IPS-20b (cell line): ENCODE measurements around the gene POFUT2.

ENCODE experiments used
- H3K27ac ChIP-seq: one replicate; pipeline ENCODE4 v1.5.1; 2013; ENCODE audit warnings: low read length
- H3K27me3 ChIP-seq: 2 replicates; pipeline ENCODE4 v1.6.1; 2013; ENCODE audit warnings: mild to moderate bottlenecking, low read length, inconsistent platforms; ENCODE audit not compliant: insufficient read depth
- H3K36me3 ChIP-seq: 2 replicates; pipeline ENCODE4 v1.6.1; 2013; ENCODE audit warnings: low read depth, mild to moderate bottlenecking, inconsistent platforms, low read length, moderate library complexity; ENCODE audit not compliant: insufficient read depth
- H3K4me1 ChIP-seq: 2 replicates; pipeline ENCODE4 v1.6.1; 2013; ENCODE audit warnings: mild to moderate bottlenecking, control low read depth, inconsistent platforms, low read length, moderate library complexity; ENCODE audit not compliant: insufficient read depth
- H3K4me3 ChIP-seq: 2 replicates; pipeline ENCODE4 v1.5.1; 2013; ENCODE audit warnings: mild to moderate bottlenecking, low read length, inconsistent platforms
- H3K9ac ChIP-seq: 2 replicates; pipeline ENCODE4 v1.6.1; 2013; ENCODE audit warnings: low read depth, mild to moderate bottlenecking, inconsistent platforms, low read length, moderate library complexity
- H3K9me3 ChIP-seq: 2 replicates; pipeline ENCODE4 v1.6.1; 2013; ENCODE audit warnings: mild to moderate bottlenecking, low read depth, low read length, inconsistent platforms; ENCODE audit not compliant: insufficient read depth

The POFUT2 gene

GRCh38 chr21:45306453-45306831 lies 18.7 kb upstream of the POFUT2 start:
- Histone ChIP-seq H3K9ac (no peak overlapping the region), H3K27me3 (no peaks in the 10 kb centered on the region), H3K36me3 (no peaks in the 10 kb centered on the region), H3K4me1 (no peaks in the 10 kb centered on the region), H3K9me3 (no peaks in the 10 kb centered on the region), H3K4me3 (no peak overlapping the region), H3K27ac (no peak overlapping the region)

DNA sequence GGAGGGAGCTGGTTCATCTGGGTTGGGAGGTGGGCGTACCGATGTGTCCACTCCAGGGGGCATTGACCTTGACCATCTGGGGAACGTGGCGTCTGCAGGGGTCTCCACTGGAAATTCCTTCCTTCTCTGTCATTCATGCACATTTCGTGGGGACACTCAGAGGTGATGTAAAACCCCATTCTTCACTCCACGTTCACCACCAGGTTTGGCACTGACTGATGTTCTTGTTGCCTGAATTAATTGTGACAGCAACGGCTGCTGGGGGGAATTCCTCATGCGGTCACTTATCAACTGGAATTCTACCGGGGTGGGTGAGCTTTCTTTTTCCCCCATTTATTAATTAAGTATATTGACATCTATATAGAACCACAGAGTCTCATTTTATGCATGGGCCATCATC lies 18.1 kb upstream of the POFUT2 start:
- no peak overlapping the region for H3K9ac ChIP-seq
- no peaks in the 10 kb centered on the region for H3K4me1 ChIP-seq
- H3K36me3 ChIP-seq = no peaks in the 10 kb centered on the region
- no peak overlapping the region for H3K27ac ChIP-seq
- no peaks in the 10 kb centered on the region for H3K27me3 ChIP-seq
- H3K9me3 ChIP-seq = no peaks in the 10 kb centered on the region
- no peak overlapping the region for H3K4me3 ChIP-seq

GRCh38 chr21:45304945-45305344 lies 17.2 kb upstream of the POFUT2 start:
- H3K36me3 ChIP-seq = no peaks in the 10 kb centered on the region
- no peak overlapping the region for H3K4me3 ChIP-seq
- no peak overlapping the region for H3K27ac ChIP-seq
- H3K9me3 ChIP-seq = no peaks in the 10 kb centered on the region
- no peak overlapping the region for H3K9ac ChIP-seq
- no peaks in the 10 kb centered on the region for H3K27me3 ChIP-seq
- H3K4me1 ChIP-seq = no peaks in the 10 kb centered on the region

DNA sequence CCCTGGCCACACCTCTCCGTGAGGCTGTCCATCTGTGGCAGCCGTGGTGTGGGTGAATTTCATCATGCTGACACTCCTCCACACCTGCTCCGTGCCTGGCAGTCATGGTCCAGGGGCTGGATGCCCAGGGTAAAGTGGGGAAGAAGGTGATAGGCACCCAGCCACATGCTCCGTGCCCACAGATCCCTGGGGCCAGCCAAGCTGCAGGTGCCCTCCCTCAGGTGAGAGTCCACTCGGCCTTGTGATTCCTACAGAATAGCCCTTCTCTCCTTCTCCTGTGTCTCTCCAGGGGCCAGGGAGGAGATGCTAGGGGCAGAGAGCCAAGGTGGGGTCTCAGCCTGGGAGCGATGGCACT lies 16.8 kb upstream of the POFUT2 start:
- no peaks in the 10 kb centered on the region for H3K36me3 ChIP-seq
- H3K4me3 ChIP-seq = no peak overlapping the region
- H3K27ac ChIP-seq = no peak overlapping the region
- no peaks in the 10 kb centered on the region for H3K27me3 ChIP-seq
- H3K4me1 ChIP-seq = no peaks in the 10 kb centered on the region
- no peak overlapping the region for H3K9ac ChIP-seq
- no peaks in the 10 kb centered on the region for H3K9me3 ChIP-seq

DNA sequence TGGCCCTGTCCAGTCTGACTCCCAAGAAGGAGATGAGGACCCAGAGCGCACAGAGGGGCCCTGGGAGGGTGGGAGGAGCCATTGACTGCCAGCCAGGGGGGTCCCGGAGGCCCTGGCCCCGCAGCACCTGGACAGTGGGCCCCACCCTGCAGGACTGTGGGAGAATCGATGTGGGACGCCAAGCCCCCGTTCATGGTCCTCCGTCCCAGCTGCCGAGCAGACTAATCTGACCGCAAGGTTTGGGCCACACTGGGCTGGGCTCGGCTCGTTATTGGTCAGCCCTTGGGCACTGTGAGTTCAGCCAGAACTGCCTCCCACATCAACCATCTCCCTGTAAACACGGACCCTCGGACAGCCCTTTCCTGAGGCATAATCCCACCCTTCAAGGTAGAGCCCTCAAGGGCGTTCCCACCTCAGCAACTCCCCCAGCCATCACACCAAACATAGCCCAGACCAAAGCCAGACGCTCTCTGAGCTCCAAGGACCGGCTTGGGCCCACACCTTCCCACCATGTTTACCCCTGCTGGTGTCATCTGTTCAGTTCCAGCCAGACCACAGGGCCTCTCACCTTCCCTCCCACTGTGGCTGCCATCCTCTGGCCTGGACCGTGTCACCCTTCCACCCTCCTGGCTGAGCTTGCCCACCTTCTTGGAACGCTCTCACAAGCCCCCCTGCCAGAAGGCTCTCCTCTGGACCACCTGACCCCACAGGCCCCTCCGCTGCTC lies 16.2 kb upstream of the POFUT2 start:
- no peaks in the 10 kb centered on the region for H3K4me1 ChIP-seq
- no peaks in the 10 kb centered on the region for H3K36me3 ChIP-seq
- no peak overlapping the region; the same call in 1 of the 2 replicates for H3K9ac ChIP-seq
- no peaks in the 10 kb centered on the region for H3K27me3 ChIP-seq
- H3K27ac ChIP-seq = no peak overlapping the region
- H3K9me3 ChIP-seq = no peaks in the 10 kb centered on the region
- no peak overlapping the region for H3K4me3 ChIP-seq

DNA sequence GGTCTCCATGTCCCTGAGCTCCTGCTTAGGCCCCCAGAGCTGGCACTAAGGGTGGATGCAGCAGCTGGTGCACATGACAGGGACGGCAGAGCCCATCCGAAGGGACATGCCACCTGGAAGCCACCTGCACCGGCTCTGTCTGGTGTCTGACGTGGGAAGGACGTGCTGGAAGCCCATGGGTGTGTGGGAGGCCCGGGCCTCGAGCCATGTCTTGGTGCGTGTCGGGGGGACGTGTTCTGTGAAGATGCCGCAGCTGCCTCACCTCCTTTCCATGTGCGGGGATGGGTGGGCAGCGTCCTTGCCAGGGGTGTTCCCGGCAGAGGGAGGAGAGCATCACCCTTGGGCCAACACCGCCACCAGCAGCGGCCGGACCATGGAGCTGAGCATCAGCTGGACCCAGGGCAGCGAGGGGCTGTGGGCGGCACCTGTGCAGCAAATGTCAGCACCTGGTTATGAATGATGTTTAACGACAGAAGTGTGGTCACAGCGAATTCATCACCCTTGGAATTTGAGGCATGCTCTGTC lies 15.5 kb upstream of the POFUT2 start:
- H3K27ac ChIP-seq = no peak overlapping the region
- H3K4me3 ChIP-seq = no peak overlapping the region
- H3K9ac ChIP-seq = no peak overlapping the region
- H3K9me3 ChIP-seq = no peaks in the 10 kb centered on the region
- H3K27me3 ChIP-seq = no peaks in the 10 kb centered on the region
- no peaks in the 10 kb centered on the region for H3K4me1 ChIP-seq
- no peaks in the 10 kb centered on the region for H3K36me3 ChIP-seq

DNA sequence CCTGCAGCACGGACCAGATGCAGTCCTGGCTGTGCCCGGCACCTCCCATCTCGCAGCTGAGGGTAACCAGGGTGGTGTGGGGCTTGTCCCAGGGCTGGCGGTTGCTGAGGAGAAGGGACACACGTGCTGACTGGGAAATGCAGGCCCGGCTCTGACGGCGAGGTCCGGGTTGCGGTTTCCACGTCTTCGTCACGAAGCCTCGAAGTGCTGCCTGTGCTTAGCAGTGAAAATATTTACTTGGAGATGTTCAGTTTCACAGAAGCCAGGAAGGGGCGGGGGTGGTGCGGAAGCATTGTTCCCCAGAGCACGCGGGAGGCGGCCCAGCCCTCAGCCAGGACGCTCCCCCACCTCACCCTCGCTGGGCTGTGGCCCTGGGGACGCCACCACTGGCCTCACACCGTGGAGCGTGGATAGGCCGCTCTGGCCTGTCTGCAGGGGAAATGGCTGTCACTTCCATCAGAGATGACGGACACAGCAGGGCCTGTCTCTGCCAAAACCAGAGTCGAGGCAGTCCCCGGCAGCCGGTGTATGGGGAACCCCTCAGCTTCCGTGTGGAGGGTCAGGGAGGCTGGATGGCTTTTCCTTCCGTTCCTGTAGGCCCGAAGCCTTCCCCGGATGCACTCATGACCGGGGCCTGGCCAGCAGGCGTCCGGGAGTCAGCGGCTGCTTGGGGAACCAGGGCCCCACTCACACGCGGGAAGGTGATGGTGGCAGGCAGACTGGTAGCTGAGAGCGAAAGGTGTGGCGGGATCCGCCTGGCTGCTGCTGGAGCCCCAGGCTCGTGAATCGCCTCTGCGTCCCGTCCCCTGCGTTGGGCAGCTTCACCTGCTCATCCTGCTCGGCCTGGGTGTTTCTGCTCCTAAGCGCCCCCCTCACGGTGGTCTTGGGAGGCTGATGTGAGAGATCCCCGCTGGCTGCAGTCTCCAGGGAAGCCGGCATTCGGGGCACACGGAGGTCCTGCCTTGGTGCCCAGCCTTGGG lies 14.7 kb upstream of the POFUT2 start:
- Histone ChIP-seq H3K9me3 (no peaks in the 10 kb centered on the region), H3K27ac (no peak overlapping the region), H3K27me3 (no peaks in the 10 kb centered on the region), H3K9ac (no peak overlapping the region), H3K4me3 (no peak overlapping the region), H3K4me1 (no peaks in the 10 kb centered on the region), H3K36me3 (no peaks in the 10 kb centered on the region)

DNA sequence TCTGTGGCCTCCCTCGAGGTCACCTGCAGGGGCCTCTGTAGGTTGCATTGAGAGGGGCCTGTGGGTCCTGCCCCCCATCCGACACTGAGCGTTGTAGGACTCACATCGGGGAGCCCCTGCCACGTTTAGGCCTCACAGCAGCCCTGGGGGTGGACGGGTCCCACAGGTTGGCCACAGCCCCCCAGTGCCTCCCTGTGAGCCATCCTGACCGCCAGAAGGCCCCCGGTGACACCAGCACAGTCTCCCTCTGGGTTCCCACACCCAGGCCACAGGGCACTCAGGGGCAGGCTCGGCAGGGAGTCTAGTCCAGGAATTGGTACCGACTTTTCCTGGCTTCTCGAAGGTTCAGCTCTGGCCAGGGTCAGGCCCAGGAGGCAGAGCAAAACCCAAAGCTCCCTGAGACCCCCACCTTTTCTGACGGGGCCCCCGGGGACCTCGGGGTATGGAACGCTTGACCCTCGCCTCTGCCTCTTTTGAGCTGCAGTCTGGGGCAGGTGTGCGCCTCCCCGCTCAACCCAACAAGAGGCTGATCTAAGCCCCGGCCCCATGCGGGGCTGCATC lies 13.9 kb upstream of the POFUT2 start:
- H3K4me3 ChIP-seq = no peak overlapping the region
- H3K27ac ChIP-seq = no peak overlapping the region
- H3K27me3 ChIP-seq = no peaks in the 10 kb centered on the region
- no peaks in the 10 kb centered on the region for H3K9me3 ChIP-seq
- no peaks in the 10 kb centered on the region for H3K36me3 ChIP-seq
- no peaks in the 10 kb centered on the region for H3K4me1 ChIP-seq
- no peak overlapping the region for H3K9ac ChIP-seq

- H3K4me3 ChIP-seq = no peak overlapping the region
- no peak overlapping the region for H3K27ac ChIP-seq
- H3K4me1 ChIP-seq = no peaks in the 10 kb centered on the region
- no peaks in the 10 kb centered on the region for H3K27me3 ChIP-seq
- H3K36me3 ChIP-seq = no peaks in the 10 kb centered on the region
- no peaks in the 10 kb centered on the region for H3K9me3 ChIP-seq
- H3K9ac ChIP-seq = no peak overlapping the region
These were observed 13.3 kb upstream of the POFUT2 start for GRCh38 chr21:45300786-45301520.

DNA sequence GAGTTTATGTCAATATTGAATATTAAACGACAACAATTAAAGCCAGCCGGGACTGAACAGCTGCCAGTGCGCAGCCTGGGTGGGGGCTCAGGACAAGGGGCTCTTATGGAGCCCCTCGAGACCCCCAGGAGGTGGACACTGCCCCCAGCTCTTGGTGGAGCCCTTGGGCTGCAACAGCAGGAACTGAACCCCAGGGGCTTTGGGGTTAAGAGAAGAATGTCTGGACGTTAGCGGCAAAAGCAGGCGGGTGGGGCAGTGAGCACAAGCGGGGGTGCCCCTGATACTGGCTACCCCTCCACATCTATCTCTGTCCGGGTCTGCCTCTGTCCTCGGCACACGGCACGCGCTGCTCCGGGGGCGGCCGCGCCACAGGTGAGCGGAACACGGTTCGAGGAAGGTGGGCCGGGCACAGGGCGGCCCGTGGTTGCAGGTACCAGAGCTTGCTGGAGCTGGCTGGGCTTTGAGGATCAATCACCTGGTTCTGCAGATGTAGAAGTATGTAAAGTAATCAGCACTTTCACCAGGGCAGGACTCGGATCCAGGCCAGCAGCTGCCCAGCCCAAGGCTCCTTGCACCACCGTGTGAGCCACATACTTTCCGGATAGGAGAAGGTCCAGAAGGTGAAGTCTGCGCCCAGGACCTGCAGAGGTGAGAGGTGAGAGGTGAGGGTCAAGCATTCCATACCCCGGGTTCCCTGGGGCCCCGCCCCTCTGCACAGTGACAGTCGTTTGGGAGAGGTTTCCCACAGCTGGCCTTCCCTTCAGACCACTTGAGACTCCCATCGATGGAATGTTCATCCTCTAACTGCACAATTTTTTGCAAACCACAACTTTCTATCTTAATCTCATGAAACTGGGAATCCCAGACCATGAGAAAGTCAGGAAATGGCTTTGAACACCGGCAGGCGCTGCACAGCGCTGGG lies 12.4 kb upstream of the POFUT2 start:
- Histone ChIP-seq H3K4me1 (peaks cover 2% of the 10 kb centered on the region; the same call in 1 of the 2 replicates), H3K9me3 (no peaks in the 10 kb centered on the region), H3K4me3 (no peak overlapping the region), H3K36me3 (no peaks in the 10 kb centered on the region), H3K27me3 (no peaks in the 10 kb centered on the region), H3K9ac (no peak overlapping the region), H3K27ac (no peak overlapping the region)
